NCI-H524 (cell line): ENCODE results near the gene AKAP14.
"Not testable (repeated sequence)": the region's sequence is repeated elsewhere in the genome, so short reads cannot be mapped to it uniquely, and the experiment has no call there.

Source experiments
- DNase-seq, 2 experiments: peaks; one replicate each; lab custom pipeline; 2025; lab: John Stamatoyannopoulos, UW

The AKAP14 gene

GRCh38 chrX:119895843-119896326 lies at the start of gene AKAP14:
Gene AKAP14, plus strand, starts transcription at chrX:119895893. Its CDS starts 7,331 bp downstream, at chrX:119903224.
- peak; percentile 27 to 66 for DNase-seq

GRCh38 chrX:119852382-119853353 lies 43.0 kb upstream of the AKAP14 start, which contains the start of gene UPF3B:
Gene UPF3B, minus strand, starts transcription at chrX:119852963. Its CDS starts 35 bp downstream, at chrX:119852928.
- DNase-seq = peak; percentile 99 to 100

GRCh38 chrX:119853444-119853843 lies 42.2 kb upstream of the AKAP14 start:
- no peak for DNase-seq

GRCh38 chrX:119870626-119871131 lies 25.0 kb upstream of the AKAP14 start:
- peak; percentile 29 to 66 for DNase-seq

GRCh38 chrX:119871245-119871598 lies 24.5 kb upstream of the AKAP14 start:
- DNase-seq = peak; percentile 49 to 58

GRCh38 chrX:119871599-119872395 lies 23.9 kb upstream of the AKAP14 start, which contains the start of the genes NDUFA1 and RNF113A:
Gene NDUFA1, plus strand, starts transcription at chrX:119871832. Its CDS starts 80 bp downstream, at chrX:119871912.
Gene RNF113A, minus strand, starts transcription at chrX:119871733. Its CDS starts 120 bp downstream, at chrX:119871613.
- DNase-seq = peak; percentile 90 to 92

GRCh38 chrX:119878740-119879139 lies 17.0 kb upstream of the AKAP14 start:
- peak in 1 of 2 experiments; percentile 40 for DNase-seq

- DNase-seq = no peak
Measured at GRCh38 chrX:119880076-119880475, 15.6 kb upstream of the AKAP14 start.

- peak; percentile 17 to 69 for DNase-seq
Measured at GRCh38 chrX:119880552-119881437, 14.9 kb upstream of the AKAP14 start.

- DNase-seq = peak in 1 of 2 experiments; percentile 40
Measured at GRCh38 chrX:119885554-119886428, 9.9 kb upstream of the AKAP14 start.

GRCh38 chrX:119887721-119888425 lies 7.8 kb upstream of the AKAP14 start:
- peak; percentile 77 to 88 for DNase-seq

GRCh38 chrX:119890626-119891025 lies 5.1 kb upstream of the AKAP14 start:
- DNase-seq = not testable (repeated sequence)

- DNase-seq = not testable (repeated sequence)
Measured at GRCh38 chrX:119891961-119892692, 3.6 kb upstream of the AKAP14 start.

GRCh38 chrX:119899125-119899524 lies 3.4 kb downstream of the AKAP14 start:
- no peak for DNase-seq

GRCh38 chrX:119900976-119901375 lies 5.3 kb downstream of the AKAP14 start:
- DNase-seq = no peak

- DNase-seq = no peak
Measured at GRCh38 chrX:119916310-119916709, 20.6 kb downstream of the AKAP14 start.

GRCh38 chrX:119917877-119918276 lies 22.2 kb downstream of the AKAP14 start:
- DNase-seq = no peak

- no peak for DNase-seq
Measured at GRCh38 chrX:119919835-119920585, 24.3 kb downstream of the AKAP14 start.
